GM21367 (cell line): ENCODE results near the gene MMRN1.

Source experiments
- ATAC-seq: cut with Tn5 transposase; IDR thresholded peaks from one replicate; pipeline ENCODE4 v1.9.1; 2021; ENCODE audit not compliant: unreplicated experiment

The MMRN1 gene

DNA sequence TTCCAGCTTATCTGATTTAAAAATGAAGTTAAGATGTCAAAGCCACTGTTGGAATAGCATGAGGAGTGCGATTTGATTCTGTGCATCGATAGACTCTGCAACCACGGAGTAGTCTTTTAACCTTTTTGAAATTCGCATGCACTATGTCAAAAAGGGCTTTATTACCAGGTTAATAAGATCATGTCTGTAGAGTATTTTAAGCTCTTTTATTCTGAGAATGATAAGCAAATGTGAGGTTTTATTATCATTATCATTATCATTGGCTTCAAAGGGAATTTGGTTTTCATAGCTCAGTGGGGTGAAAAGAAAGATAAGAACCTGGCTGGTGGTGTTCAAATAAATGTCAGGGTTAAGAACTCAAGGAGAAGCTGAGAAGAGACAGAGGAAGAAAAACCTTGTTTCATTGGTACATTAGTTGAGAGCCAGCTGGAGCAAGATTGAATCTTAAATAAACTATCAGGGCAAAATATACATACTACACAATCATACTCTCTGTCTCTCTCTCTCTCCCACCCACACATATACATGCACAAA lies 102.6 kb downstream of the MMRN1 start:
- no peak for ATAC-seq

DNA sequence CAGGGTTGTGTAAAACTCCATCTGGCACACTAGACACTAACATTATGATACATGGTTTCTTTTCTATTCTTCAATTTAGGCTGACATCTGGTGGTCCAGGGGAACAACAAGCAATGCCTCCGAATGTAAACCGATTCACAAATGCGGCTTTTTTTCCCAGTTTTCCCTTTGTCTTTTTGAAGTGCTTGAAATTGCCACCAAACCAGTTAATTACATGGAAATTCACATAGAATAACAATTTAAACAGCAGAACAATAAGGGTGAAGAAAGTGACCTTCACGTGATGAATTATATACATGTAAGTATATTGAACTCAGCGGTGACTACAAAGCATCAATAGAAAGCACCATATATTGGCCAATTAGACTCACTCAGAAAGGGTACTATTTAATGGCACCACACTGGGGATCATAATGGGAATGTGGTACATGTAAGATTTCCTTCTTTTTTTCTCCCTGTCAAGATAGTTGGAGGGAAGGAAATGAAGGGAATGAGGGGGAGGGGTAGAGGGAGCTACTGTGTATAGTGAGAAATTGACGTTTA lies 103.9 kb downstream of the MMRN1 start:
- no peak for ATAC-seq

- no peak for ATAC-seq
Observed at GRCh38 chr4:90001023-90001422, 106.4 kb downstream of the MMRN1 start.

GRCh38 chr4:90002441-90003062 lies 107.9 kb downstream of the MMRN1 start:
- no peak for ATAC-seq
